ENCODE results near the gene CCDC30.
"Not testable (repeated sequence)": the region's sequence is repeated elsewhere in the genome, so short reads cannot be mapped to it uniquely, and the experiment has no call there.

The CCDC30 gene

DNA sequence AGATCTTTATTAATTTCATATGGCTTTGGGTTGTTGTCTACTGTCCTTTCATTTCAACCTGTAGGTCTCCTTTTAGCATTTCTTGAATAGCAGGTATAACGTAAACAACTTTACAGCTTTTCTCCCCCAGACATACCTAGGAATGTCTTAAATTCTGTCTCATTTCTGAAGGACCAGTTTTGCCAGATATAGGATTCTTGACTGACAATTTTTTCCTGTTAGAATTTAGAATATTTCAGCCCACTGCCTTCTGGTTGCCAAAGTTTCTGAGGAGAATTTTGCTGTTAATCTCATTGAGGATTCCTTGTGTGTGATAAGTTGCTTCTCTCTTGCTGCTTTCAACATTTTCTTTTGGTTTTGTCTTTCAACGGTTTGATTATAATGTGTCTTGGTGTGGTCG is 60.1 kb downstream of the CCDC30 start:
- no peak for DNase-seq (ENCODE audit: low read depth in 2 of 2, low spot score in 1 of 2)

DNA sequence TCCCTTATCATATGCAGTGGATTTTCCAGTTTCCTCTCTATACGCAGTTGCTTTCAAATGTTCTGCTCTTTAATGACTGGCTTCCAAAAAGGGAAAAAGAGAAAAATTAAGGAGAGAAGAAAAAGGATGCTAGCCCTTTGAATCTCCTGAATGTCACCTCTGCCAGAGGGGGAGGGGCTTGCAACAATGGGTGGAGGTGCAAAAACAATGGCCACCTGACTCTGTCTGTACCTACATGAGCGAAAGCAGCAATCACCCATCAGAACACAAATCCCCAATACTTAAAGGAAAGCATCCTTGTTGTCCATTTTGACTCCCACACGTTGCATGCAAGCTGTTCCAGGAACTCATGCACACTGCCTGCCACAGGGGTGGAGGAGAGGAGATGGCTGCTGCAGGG is 61.2 kb downstream of the CCDC30 start:
- DNase-seq (ENCODE audit: low read depth in 2 of 2, low spot score in 1 of 2): no peak

DNA sequence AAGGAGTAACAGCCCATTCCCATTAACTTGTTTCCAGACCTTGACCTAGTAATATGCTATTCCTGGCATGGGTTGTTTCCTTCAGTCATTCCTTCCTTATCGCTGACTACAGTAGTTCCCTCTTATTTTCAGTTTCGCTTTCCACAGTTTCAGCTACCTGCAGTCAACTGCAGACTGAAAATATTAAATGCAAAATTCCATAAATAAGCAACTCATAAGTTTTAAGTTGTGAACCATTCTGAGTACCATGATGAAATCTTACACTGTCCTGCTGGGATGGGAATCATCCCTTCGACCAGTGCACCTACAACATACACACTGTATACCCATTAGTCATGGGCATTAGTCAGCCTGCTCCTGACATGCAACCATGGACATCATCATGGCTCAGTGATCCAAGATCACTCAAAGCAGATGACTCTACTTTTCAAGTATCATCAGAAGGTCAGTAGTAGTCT is 66.7 kb downstream of the CCDC30 start:
- no peak for DNase-seq (ENCODE audit: low read depth in 2 of 2, low spot score in 1 of 2)

DNA sequence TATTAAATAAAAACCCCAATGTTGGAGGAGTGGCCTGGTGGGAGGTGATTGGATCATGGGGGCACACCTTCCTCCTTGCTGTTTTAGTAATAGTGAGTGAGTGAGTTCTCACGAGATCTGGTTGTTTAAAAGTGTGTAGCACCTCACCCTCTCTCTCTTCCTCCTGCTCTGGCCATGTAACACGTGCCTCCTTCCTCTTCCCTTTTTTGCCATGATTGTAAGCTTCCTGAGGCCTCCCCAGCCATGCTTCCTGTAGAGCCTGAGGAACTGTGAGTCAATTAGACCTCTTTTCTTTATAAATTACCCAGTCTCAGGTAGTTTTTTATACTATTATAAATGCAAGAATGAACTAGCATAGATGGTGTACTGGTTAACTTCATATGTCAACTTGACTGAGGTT is 68.0 kb downstream of the CCDC30 start:
- no peak for DNase-seq (ENCODE audit: low read depth in 2 of 2, low spot score in 1 of 2)

DNA sequence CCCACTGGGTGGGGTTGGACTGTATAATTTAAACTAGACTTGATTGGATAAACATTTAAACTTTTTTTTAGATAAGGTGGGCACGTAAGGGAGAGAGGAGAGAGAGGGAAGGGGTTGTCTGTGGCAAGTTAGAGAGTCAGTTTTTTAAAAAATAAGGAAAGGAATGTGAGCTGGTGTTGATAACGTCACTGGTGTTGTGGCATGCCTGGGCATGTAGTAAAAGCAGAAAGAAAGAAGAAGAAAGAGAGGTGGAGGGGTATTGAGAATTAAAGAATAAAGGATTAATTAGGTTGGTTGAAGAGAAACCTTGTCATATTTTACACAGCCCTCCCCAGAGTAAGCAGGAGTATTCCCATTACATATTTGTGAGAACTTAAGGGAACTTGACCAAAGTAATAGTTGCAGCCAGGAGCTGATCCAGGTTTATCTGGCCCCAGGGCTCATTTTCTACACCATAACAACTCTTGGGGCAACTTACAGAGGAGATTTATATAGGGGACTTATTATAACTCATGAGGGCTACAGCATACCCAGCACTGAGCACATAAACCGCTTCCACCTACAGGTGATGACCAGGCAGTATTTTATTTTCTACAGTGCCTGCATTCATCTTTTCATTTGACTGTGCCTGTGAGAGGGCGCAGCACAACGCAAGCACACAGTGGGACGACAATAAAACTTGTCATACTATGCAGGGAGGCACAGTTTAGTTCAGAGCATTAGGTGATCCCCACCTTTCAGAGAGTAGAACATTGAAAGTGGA is 70.2 kb downstream of the CCDC30 start:
- DNase-seq (ENCODE audit: low read depth in 2 of 2, low spot score in 1 of 2): no peak

DNA sequence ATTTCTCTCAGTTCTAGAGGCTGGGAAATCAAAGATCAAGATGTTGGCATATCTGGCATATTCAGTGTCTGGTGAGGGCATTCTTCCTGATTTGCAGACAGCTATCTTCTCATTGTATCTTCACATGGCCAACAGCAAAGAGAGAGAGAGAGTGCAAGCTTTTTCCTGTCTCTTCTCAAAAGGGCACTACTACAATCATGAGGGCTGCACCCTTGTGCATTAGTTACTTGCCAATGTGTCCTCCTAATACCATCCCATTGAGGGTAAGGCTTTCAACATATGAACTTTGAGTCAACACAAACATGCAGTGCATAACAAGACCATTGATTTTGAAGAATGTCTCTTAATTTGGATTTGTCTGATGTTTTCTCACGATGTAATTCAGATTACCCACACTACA is 78.0 kb downstream of the CCDC30 start:
- no peak for DNase-seq (ENCODE audit: low read depth in 2 of 2, low spot score in 1 of 2)

DNA sequence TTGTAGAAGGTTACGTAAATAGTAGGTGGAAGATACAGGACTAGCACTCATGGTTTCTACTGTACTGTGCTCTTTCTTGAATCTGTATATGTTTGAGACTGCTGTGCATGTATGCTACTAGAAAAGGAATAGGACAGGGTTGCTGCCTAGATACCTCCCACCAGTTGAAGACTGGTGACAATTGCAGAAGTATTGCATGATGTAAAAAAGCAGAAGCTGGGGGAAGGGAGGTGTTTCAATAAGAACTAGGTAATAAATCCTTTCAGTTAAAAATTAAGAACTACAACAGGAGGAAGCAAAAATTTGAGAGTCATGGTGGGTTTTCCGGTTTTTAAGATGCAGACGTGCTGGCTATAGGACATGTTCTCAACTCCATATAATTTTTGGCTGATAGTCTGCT is 88.1 kb downstream of the CCDC30 start:
- DNase-seq (ENCODE audit: low read depth in 2 of 2, low spot score in 1 of 2): no peak

DNA sequence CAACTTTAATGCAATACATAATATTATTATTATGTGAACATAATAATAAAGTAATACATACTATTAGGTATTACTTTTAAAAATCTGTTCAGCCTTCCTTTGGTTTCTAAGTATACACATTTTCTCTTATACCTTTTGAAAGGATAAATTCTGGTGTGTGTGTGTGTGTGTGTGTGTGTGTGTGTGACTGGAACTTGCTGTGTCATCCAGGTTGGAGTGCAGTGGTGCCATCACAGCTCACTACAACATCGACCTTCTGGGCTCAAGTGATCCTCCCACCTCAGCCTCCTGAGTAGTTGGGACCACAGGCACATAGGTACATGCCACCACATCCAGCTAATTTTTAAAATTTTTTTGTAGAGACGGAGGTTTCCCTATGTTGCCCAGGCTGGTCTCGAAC is 88.5 kb downstream of the CCDC30 start:
- DNase-seq (ENCODE audit: low read depth in 2 of 2, low spot score in 1 of 2): no peak

DNA sequence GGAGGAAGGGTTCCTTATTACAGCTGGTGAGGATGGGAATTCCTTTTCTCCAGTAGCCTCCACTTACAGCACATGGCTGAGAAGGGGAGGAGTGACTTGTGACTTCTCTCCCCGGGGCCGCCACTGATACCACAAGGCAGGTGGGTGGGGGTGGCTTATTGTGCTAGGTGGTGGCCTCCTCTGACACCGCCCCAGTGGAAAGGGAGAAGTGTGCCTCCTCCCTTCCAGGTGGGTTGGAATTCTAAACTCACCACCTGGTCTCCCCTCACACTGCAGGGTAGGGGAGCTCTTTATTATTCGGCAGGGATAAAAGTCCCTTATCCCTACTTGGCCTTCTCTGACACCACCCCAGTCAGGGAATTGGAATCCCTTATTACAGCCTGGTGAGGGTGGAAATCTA is 89.5 kb downstream of the CCDC30 start:
- DNase-seq (ENCODE audit: low read depth in 2 of 2, low spot score in 1 of 2): no peak

DNA sequence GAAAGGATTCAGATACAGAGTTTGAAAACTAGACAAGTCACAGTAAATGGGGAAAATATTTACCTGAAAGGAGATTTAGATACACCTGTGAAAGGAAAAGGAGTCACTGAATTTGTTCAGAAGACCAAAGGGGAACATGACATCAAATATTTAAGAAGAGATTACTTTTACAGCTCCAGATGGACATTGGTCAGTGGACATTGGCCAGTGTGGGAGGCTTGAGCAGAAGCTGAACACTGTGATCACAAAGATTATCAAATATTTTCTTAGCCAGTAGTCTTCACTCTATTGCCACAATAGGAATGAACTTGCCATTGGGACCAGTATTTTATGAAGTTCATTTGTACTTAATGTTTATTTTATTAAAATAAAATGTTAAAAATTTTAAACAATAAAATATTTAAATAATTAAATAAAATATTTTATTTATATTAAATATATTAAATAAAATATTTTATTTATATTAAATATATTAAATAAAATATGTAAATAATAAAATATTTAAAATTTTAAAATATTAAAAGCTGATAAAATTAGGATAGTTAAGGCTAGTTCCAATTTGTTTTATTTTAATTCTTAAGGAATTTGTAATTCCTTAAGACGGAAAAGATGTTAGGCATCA is 94.3 kb downstream of the CCDC30 start:
- DNase-seq (ENCODE audit: low read depth in 2 of 2, low spot score in 1 of 2): no peak

DNA sequence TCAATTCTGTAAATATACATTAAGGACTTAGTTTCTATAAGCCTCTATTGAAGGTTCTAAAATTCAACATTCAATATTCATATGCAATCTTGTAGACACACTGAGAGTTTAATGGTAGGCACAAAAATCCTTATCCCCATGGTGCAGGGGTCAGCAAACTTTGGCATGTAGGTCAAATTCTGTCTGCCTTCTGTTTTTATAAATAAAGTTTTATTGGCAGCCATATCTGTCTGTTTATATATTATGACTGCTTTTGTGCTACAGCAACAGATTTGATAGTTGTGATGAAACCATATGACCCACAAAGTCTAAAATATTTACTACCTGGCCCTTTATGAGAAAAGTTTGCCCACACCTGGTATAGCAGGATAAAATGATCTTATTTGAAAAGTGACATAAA is 104.0 kb downstream of the CCDC30 start:
- DNase-seq (ENCODE audit: low read depth in 2 of 2, low spot score in 1 of 2): no peak

DNA sequence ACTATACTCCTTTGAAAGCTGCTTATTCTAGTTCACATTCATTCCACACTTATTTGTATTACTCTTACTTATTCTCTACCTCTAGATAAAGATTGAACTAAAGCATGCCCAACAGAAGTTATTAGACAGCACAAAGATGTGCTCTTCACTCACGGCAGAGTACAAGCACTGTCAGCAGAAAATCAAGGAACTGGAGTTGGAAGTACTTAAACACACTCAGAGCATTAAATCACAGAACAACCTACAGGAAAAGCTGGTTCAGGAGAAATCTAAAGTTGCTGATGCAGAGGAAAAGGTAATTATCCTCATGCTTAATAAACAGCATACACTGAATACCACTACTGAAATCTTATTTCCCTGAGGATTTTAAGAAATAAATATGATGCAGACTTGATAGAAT is 113.8 kb downstream of the CCDC30 start:
- no peak for DNase-seq (ENCODE audit: low read depth in 2 of 2, low spot score in 1 of 2)

DNA sequence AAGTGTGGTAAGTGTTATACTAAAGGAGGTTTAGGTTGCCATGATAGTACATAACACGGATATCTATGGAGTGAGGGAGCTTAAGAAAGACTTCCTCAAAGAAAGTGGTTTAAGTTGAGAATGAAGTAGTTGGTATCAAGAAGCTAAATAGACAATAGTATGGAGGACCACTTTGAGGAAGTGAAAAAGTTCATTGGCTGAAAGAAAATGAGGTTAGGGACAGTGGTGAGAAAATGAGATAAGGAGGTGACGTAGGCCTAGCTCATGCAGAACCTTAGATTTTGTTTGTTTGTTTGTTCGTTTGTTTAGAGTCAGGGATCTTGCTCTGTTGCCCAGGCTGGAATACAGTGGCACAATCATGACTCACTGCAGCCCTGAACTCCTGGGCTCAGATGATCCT is 122.9 kb downstream of the CCDC30 start:
- DNase-seq (ENCODE audit: low read depth in 2 of 2, low spot score in 1 of 2): no peak

DNA sequence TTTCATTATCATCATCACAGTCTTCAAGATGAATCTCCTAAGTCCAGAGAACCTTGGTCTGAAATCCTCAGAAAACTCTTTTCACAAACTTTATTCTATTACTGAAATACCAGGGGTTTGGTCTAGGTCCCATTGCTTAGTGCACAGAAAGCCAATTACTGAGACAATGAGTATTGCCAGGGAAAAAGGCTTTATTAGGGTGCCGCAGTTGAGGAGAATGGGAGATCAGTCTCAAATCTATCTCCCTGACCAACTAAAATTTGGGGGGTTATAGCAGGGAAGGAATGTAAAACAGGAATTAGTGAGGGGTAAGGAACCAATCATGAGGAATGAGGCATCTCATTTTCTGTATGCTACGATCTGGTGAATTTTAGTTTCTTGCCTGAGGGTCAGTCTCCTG is 124.7 kb downstream of the CCDC30 start:
- DNase-seq (ENCODE audit: low read depth in 2 of 2, low spot score in 1 of 2): no peak

DNA sequence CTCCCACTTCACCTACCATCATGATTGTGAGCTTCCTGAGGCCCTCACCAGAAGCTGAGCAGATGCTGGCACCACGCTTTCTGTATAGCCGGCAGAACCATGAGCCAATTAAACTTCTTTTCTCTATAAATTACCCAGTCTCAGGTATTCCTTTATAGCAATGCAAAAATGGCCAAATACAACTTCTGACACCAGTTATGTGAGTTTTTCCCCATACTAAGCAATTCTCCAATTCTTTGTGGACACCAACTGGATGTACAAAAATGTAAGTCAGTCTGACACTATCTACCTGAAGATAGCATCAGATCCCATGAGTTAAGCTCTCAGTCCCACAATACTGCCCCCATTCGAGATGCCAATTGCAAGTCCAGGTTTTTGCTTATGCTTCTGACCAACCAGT is 129.7 kb downstream of the CCDC30 start:
- no peak for DNase-seq (ENCODE audit: low read depth in 2 of 2, low spot score in 1 of 2)

DNA sequence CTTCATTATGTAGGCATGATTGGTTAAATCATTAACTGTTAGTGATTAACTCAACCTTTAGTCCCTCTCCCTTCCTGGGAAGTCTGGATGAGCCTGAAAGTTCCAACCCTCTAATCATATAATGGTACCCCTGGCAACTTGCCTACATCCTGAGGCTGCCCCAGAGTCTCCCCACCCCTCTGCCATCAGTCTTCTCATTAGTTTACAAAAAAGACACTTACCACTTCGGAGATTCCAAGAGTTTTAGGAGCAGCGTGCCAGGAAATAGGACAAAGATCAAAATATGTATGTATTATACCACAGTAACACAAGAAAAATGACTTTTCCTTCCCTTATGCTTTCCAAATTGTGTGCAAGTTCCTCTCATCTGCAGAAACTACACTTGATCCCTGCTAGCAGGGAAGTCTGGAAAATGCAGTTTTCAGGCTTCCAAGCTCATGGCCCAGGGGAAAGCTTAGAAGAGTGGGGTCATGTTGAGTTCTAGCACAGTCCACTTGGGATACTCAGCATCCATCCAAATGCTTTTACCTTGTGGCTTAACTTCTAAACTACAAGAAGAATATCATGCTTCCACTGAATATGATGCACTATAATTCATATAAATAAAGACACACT is 130.5 kb downstream of the CCDC30 start:
- DNase-seq (ENCODE audit: low read depth in 2 of 2, low spot score in 1 of 2): no peak

DNA sequence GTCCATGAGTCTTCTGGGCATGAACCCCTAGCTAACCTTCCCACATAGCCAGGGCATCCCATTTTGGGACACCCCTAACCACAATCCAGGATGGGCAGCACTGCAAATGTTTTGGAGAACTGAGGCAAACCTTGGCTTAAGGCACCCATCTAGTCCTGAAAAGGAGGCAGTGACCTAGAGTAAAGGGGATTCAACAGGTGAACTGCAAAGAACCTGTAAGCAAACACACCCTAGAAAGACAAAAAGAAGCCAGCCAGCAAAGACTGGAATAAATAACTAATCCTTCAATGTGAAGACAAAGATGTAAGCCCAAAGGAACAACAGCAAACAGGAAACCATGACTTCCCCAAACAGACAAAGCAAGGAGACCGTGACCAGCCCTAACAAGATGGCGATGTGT is 138.4 kb downstream of the CCDC30 start:
- DNase-seq (ENCODE audit: low read depth in 2 of 2, low spot score in 1 of 2): no peak

DNA sequence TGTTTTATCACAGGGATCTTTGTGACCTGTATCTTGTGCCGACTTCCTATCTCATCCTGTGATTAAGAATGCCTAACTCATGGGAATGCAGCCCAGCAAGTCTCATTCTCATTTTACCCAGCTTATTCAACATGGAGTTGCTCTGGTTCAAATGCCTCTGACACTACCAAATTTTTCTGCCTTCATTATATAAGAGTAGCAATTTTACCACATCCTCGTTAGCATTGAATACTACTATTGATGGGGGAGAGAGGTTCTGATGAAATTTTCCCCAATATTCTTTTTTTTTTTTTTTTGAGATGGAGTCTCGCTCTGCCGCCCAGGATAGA is 150.7 kb downstream of the CCDC30 start:
- DNase-seq (ENCODE audit: low read depth in 2 of 2, low spot score in 1 of 2): no peak

DNA sequence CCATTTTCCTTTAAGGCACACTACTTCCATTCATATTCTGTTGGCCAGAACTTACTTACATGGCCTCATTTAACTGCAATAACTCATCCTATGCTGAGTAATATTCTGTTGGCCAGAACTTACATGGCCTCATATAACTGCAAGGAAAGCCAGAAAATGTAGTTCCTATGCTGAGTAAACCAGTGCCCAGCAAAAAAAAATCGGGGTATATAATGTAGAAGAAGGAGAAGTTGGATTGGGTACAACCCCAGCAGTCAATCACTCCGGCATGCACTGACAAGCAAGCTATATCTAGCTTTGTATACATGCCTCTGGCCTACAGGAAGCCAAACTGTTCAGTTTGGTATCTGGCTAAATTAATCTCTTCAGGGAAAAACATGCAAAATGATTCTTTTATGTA is 155.8 kb downstream of the CCDC30 start:
- DNase-seq (ENCODE audit: low read depth in 2 of 2, low spot score in 1 of 2): no peak

DNA sequence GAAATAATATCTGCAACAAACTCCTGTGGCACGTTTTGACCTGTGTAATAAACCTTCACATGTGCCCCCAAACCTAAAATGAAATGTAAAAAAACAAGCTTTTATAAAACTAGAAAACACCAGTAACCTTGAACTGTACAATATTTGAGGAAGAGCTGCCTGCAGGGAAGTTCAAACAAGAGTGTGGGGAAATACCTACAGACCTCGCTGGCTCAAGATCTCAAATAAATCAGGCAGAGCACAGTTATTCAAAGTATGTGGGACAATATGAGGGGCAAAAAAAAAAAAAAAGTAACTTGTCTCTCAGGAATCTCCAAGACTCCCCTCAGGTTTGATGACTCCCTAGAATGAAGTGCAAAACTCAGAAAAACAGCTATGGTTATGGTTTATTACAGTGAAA is 157.2 kb downstream of the CCDC30 start:
- DNase-seq (ENCODE audit: low read depth in 2 of 2, low spot score in 1 of 2): no peak

DNA sequence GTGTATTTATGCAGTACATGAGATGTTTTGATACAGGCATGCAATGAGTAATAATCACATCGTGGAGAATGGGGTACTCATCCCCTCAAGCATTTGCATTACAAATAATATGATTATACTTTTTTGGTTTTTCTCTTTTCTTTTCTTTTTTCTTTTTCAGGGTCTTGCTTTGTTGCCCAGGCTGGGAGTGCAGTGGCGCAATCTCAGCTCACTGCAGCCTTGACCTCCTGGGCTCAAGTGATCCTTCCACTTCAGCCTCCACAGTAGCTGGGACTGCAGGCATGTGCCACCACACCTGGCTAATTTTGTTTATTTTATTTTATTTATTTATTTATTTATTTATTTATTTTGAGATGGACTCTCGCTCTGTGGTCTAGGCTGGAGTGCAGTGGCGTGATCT is 158.1 kb downstream of the CCDC30 start:
- not testable (repeated sequence) for DNase-seq (ENCODE audit: low read depth in 2 of 2, low spot score in 1 of 2)

DNA sequence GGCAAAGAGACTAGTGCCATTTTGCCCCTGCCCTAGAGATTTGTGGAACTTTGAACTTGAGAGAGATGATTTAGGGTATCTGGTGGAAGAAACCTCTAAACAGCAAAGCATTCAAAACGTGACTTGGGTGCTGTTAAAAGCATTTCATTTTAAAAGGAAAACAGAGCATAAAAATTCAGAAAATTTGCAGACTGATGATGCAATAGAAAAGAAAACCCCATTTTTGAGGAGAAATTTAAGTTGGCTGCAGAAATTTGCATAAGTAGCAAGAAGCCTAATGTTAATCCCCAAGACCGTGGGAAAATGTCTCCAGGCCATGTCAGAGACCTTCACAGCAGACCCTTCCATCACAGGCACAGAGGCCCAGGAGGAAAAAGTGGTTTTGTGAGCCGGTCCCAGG is 164.1 kb downstream of the CCDC30 start:
- not testable (repeated sequence) for DNase-seq (ENCODE audit: low read depth in 2 of 2, low spot score in 1 of 2)

DNA sequence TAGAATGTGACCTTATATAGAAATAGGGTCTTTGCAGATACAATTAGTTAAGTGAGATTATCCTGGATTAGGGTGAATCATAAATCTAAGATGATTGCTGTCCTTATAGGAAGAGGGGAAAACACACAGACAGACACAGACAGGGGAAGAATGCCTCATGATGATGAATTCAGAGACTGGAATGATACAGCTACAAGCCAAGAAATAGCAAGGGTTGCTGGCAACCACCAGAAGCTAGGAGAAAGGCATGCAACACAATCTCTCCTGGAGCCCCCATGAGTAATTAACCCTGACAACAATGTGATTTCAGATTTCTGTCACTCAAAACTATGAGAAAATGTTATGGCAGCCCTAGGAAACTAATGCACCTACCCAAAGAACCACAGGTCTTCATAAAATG is 176.0 kb downstream of the CCDC30 start:
- DNase-seq (ENCODE audit: low read depth in 2 of 2, low spot score in 1 of 2): no peak
